ENCODE results near the gene TMEM53.

The TMEM53 gene

DNA sequence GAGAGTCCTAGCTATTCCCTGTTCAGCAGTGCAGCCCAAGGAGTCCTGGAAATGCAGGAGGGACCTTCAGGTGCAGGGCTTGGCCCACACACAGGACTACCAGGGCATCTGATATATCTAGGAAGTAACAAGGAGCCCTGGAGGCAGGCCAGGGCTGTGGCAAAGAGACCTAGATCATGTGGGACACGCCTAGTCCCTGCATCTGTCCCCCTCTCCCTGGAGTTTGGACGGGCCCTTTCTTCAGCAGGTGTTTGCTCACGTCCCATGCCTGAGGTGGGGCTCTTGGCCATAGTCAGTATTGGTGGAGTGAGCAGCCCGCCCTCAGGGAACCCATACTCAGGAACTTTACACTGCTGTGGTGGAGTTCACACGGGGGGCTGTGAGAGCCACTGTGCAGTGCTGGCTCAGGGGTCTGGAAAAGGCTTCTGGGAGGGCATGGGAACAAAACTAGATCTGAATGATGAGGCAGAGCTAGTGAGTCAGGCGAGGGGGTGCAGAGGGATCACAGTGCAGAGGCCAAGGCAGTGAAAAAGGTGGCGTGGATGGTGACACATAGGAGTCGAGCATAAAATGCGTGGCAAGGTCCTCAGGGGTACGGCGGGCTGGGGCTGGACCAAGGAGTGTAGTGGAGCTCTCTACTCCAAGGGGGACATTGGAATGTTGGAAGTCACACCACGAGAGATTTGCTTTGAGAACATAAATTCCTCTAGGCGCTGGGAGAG, 25.6 kb downstream of the TMEM53 start:
- DNase-seq (ENCODE audit: low read depth in 2 of 3, low spot score in 1 of 3) = no peak

DNA sequence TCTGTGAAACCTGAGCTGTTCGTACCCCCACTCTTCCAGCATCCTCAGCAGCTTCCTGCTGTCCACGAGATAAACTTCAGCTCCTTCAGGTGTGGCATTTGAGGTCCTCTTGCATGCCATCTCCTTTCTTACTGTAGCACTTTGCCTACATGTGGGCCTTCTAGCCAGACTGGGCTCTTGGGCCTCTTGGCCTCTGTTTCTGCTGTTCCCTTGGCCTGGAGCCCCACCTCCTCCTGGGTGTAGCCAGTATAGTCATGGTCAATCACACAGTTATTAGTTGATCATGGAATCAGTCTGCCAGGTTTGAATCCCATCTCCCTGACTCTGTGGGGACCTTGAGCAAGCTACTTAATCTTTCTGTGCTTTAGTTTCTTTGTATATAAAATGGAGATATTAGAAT, 26.4 kb downstream of the TMEM53 start:
- no peak for DNase-seq (ENCODE audit: low read depth in 2 of 3, low spot score in 1 of 3)

DNA sequence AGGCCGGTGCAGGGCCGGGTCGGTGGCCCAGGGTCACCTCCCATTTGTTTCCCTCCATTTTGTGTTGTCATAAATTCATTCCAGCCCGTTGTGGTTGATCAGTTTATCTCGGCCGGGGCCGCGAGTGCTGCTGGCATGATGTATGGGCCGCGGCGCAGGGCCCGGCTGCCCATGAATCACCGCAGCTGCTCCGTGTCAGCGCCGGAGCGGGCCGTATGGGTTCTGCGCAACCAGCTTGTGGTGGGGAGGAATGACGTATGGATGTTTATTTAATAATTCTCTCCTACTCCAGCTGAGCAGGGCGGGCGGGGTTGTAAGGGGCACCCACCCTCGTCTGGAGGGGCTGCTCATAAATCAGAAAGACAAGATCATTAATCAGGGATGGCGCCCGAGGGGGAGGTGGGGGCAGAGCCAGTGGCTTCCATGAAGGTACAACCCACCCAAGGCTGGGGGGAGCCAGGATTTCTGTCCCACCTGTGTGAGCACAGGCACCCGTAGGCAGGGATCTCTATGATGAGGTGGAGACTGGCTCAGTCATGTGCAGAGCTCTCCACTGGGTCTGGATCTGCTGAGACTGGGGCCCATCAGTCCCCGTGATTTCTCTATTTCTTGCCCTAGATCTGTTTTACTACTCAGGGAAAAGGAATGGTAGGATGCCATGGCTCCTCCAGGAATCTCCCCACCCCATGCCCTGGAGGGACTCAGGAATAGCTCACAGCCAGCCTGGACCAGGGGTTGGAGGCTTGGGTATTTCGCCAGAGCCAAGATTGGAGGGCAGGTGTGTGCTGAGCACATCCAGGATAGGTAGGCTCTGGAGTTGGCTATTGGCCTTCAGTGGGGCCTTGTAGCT, 27.8 kb downstream of the TMEM53 start:
- no peak for DNase-seq (ENCODE audit: low read depth in 2 of 3, low spot score in 1 of 3)

DNA sequence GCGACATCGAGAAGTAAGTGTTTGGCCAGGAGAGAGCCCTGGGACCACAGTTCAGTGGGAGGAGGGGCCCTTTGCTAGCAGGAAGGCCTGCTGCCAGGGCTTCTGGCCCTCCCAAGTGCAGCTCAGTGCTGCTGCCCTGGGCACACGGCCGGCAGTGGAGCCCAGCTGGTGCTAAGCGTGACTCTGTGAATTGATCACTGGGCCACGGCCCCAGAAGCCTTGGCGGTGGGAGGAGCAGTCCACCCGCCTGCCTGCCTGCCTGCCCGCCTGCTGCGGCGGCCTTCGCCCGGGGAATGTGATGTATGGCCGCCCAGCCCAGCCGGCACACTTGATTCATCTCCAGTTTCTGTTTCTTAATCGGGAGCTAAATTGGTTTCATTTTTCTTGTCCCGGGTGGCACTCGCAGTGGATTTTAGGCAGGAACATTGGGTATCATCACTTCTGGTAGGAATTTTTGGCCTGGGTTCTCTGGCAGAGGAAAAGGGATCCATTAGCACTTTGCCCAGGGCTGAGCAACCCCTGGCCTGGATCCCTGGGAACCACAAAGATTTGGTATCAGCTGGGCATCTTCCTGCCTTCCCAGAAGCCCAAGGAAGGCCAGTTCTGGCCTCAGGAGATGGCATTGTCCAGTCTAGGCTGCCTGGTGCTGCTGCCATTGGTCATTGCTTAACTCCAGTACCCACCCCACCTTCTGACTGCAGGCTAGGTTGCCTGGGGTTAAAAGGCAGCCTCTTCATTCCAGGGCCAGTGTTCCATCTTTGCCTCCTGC, 28.6 kb downstream of the TMEM53 start:
- DNase-seq (ENCODE audit: low read depth in 2 of 3, low spot score in 1 of 3) = no peak

DNA sequence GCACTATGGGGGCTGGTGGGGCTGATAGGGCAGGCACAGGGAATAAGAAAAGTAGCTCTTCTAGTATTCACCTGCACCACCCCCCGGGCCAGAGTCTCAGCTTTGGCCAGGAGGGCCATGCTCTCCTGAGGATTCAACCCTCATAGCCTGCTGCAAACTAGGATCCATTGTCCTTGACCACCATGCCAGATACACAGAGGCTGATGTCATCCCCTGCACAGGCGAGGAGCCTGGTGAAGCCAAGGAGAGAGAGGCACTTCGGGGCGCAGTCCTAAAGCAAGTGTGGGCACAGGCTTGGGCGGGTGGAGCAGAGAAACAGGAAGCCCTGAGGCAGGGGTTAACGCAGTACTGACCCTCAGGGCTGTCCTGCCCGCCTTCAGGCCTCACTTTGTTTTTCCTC, 29.5 kb downstream of the TMEM53 start:
- no peak for DNase-seq (ENCODE audit: low read depth in 2 of 3, low spot score in 1 of 3)

DNA sequence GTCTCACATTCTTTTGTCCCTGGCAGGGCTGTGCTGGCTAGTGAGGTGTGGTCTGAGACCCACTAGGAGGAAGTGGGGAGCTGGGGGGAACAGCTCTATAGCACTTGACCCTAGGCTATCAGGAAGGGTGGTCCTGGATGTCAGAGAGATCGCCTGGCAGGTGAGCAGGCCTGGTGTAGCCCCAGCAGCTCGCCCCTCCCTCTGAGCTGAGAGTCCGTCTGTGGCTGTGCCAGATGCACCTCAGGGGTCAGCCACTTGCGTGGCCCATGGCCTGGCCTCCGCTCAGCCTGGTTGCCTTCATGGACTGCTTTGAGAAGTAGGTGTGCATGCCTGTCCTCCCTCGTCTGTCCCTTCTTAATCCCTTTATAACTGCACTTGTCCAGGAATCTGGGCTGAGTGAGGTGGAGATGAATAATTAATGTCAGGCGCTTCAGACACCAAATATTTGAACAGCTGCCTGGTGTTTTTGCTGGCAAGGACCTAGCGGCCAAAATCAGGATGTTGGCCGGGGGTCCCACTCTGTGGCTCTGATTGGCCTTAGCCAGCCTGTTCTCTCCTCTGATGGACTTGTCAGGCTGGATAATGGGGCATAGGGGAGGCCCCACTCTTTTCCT, 30.5 kb downstream of the TMEM53 start:
- no peak for DNase-seq (ENCODE audit: low read depth in 2 of 3, low spot score in 1 of 3)

DNA sequence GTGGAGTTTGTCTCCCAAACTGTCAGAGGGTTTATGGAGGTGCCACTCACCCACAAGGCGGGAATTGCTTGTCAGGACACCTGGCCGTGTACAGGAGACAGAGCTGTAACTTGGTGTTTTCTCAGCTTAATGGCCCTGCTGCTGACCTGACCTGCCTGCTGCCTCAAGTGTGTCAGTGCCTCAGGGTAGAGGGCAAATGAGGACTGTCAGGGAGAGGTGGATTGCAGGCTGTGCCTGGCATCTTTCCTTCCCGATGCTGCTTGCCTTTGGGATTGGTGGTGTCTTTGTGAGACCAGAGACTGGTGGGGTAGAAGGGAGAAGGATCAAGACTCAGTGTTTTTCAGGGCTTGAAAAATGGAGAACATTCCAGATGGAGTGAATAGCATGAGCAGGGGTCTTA, 31.4 kb downstream of the TMEM53 start:
- no peak for DNase-seq (ENCODE audit: low read depth in 2 of 3, low spot score in 1 of 3)

DNA sequence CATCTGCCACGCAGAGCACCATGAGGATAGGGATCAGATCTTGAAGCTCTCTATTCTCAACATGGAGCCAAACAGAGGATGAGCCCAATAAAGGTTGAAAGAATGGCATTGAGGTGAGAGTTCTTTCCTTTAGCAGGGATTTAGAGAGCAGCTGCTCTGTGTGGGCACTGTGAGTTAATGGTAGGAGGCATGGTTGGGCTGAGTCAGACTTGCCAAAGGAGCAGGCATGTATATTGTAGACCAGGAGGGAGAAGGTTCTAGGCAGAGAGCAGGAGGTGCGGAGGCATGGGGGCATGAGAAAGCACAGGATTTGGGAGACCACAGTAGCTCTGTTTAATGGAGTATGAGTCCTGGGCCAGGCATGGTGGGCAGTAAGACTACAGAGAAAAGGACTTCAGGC, 32.0 kb downstream of the TMEM53 start:
- DNase-seq (ENCODE audit: low read depth in 2 of 3, low spot score in 1 of 3) = no peak

DNA sequence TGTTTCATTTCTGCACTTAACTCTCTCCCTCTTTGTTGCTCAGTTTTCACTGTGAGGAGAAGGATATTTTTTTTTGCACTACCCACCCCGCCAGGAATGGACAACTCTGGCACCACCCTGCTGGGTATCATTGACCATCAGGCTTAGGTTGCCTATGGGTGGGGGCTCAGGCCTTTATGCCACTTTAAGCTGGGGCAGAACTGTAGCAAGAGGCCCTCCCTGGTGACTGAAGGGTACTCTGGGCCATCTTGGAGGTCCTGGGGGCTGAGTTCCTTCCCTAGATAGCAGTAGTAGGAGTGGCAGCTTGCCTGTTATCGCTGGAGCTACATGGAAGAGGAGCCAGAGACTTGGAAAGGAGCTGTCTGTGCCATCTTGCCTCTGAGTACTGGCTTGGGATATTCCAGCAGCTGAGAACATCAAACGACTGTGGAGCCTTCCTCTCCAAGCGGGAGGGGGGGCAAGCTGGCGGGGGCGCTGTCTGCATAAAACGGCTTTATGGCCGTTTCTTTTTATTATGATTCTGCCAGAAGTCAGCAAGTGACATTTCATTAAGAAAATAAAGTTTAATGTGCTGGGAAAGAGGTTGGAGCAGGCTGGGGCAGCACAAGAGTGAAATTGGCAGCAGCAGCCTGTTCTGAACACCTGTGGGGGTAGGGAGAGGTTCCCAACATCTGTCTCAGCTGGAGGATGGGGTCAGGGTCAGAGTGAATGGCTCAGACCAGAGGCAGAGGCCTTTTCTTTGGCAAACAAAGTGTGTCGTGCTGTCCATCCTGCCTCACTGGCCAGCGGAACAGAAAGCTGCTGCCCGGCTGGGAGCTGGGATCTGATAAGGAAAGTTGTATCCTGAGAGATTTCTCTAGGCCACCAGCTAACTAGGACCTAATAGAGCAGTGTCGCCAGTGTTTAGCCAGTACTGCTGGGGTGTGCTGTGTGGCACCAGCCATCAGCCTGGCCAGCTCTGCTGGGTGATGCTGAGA, 32.9 kb downstream of the TMEM53 start:
- no peak for DNase-seq (ENCODE audit: low read depth in 2 of 3, low spot score in 1 of 3)

DNA sequence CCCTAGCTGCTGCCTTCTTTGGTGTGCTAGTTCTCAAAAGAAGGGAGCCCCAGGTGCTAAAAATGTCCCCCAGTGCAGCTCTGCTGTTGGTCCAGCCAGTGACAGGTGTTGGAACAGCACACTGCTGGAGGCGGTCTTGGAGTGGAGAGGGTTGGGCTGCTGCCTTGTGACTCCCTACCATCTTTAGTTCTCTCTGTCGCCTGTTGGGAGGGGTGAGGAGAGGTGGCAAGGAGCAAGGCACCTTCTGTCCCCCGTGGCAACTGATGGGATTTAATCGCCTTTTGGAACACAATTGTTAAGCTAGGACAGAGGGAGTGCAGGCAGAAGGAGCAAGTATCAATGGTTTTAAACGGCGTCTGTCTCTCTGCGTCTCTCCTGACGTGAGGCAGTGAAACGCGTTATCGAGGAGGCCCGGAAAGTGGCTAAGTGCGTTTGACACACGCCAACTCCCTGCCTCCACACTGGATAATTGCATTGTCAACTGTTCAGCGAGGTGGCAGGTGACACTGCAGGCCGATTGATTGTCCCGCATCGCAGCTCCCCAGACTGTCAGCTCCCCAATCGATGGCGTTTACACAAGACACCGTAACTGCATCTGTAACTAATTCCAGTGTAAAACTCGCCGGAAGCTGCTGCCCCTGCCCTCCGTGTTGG, 34.0 kb downstream of the TMEM53 start:
- DNase-seq (ENCODE audit: low read depth in 2 of 3, low spot score in 1 of 3) = no peak

DNA sequence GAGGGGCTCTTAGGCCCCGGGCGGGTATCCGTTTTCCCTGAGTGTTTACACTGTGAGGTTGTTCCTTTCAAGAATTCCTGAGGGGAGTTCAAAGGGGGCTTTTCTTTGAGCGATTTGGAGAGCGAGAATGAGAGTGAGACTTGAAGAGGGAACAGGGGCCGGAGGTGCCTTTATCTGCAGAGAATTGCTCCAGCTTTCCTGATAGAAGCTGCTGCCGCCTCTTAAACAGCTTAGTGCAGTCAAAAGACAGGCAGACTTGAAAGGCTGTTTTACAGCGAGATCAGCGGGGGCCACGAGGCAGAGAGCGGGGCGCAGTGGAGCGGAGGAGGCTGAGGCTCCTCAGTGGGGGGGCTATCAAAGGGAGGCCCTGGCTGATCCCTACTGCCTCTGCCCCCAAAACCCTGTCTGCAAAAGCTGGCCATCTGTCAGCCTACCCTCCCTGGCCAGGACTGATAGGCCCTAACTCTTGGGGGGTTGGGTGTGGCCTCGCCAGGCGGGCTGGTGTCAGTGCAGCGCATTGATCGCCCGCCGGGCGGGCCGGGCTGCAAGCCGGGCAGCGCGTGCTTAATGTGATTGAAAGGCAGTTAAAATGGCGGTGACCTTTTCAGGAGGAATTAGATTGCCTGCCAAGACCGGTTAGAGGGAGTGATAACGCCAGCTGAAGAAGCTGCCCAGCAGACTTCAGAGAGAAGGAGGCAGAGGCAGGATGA, 36.4 kb downstream of the TMEM53 start:
- no peak for DNase-seq (ENCODE audit: low read depth in 2 of 3, low spot score in 1 of 3)

DNA sequence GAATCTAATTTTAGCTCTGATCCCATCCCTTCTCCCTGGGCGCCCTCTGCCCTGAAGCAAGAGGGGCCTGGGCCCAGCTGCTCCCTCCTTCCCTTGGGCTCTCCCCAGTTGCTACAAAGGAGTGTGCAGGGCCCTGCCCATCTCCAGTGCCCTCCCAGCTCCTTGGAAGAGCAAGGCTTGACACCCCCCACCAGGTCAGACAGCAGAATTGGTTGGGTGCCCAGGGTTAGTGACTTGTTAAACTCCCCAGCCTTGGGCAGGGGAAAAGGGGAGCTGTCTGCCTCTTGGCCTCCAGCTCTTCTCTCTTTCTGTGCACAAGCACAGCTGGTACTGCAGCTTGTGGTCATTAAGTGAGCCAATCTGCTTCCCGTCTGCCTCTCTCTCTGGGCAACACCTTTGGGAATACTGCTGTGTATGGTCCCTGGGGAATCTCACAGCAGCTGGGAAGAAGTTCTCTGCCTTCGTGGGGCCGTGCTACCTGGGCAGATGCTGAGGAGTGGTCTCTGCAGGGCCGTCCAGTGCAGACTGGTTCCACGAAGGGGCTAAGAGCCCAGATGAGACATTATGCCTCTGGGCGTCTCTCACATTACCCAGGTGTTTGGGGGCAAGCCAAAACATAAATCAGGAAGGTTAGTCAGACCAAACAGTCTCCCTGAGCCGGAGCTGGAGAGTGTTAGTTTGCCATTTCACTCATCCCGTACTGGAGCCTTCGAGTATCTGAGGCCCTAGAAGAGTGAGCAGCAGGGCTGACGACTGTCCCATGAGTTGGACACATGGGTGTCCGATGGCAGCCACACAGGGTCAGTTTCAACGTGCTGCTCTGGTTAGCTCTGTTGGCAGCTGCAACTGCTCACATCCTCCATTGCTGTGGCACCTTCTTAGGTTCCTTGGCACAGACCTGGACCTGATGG, 37.3 kb downstream of the TMEM53 start:
- no peak for DNase-seq (ENCODE audit: low read depth in 2 of 3, low spot score in 1 of 3)

DNA sequence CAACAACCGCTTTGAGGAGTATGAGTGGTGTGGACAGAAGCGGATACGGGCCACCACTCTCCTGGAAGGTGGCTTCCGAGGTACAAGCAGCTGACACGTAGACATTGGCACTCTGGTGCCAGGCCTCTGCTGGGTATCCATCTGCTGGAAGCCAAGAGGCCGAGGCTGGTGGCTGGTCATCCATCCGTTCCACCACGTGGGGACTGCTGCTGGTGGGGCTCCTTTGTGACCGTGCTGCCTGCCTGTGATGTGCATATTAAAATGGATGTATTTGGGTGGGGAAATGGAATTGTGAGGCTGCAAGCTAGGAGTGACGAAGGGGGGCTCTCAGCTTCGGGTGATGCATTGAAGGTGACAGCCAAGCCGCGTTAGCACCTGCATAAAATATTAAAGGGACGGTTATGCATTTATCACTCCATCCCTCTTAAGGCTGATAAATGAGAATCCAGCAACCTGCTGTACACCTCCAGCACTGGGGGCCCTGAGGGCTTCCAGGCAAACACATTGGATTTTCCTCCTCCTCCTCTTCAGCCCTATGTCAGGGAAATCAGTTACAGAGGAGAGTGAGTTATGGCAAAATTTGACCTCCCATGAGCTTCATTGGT, 38.1 kb downstream of the TMEM53 start:
- no peak for DNase-seq (ENCODE audit: low read depth in 2 of 3, low spot score in 1 of 3)

DNA sequence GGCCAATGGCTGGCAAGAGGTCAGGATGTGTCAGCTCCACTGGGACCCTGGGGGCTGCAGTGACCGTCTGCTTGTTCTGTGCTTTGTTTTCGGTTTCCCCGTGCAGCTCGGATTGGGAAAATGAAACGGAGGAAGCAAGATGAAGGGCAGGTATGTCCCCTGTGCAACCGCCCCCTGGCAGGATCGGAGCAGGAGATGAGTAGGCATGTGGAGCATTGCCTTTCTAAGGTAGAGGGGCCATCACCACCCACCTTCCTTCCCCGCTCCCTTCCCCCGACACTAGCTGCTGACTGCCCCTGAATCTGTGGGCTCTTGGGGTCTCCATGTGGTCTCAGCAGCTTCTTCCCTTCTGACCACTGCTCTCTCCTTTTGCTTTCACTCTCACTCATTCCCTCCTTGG, 38.8 kb downstream of the TMEM53 start:
- DNase-seq (ENCODE audit: low read depth in 2 of 3, low spot score in 1 of 3) = no peak

DNA sequence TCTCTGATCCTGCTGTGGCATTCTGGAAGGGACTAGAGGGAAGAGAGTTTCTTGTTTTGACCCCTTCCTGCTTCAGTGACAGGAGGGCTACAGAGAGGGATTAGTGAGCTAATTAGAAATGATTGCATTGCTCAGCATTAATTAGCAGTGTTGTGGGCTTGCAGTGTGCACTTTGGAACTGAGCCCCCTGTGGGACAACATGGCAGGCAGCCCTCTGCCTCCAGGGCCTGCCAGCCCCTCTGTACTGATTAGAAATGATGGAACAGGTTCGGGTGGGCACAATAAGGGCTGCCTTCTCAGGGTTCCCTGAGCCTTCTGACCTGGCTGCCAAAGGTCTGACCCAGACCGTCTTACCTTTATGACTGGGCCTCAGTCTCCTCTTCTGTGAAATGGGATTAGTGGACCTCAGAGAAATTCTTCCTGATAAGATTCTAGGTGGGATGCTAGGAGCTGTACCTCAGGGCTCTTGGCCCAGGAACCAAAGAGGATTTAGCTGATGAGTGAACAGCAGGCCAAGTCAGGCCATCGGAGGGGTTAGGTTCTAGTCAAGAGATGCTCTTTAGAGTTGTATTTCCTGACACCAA, 39.6 kb downstream of the TMEM53 start:
- no peak for DNase-seq (ENCODE audit: low read depth in 2 of 3, low spot score in 1 of 3)

DNA sequence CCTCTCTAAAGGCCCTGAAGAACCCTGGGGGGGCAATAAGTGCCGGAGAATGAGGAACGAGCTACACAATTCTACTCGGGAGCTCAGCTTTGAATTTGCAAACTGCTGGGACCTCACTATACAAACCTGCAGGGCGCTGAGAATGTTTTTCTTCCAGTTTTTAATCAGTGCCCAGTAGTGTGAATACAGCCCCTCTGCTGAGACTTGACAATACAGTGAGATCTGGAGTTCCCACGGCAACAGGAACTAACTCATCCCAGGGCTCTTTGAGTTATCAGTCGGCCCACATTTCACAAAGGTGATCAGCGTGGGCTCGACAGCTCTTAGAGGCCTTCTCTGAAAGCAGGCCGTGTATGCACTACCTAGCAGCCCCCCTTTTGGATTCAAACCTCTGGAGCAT, 41.7 kb downstream of the TMEM53 start:
- DNase-seq (ENCODE audit: low read depth in 2 of 3, low spot score in 1 of 3) = no peak

Data from stimulated activated CD4-positive, alpha-beta T cell treated with anti-CD3 and anti-CD28 coated beads, Interleukin-12 subunit alpha, Interleukin-12 subunit beta, amount 100 ng/mL, for 48 hours (primary cell).